Gastroesophageal sphincter (tissue), 4 donors: Measurements from ENCODE around the gene MRPS23. TPM values are rescaled to one million over a fixed set of nuclear protein-coding genes. Genes with fewer than 3 reads are reported as not detected.

Experiments used
- ATAC-seq: fragments of 150-250 bp; one replicate; pipeline ENCODE4 v1.9.1; 2016; ENCODE audit warnings: mild to moderate bottlenecking, moderate library complexity
- H3K27ac ChIP-seq, 4 donors: fragments of 200-600 bp; sonication (generic) in 3 of 4; 1 replicate in 3 of 4; 2 replicates in 1 of 4; pipeline ENCODE4 v1.5.1; 2016 to 2019
- H3K27me3 ChIP-seq: fragments of 200-600 bp; sonication (generic); one replicate; pipeline ENCODE4 v1.5.1; 2019
- H3K36me3 ChIP-seq, 2 donors: fragments of 200-600 bp; sonication (generic); one replicate each; pipeline ENCODE4 v1.5.1; 2019; ENCODE audit warnings: control low read depth in 1 of 2
- H3K4me1 ChIP-seq, 3 donors: fragments of 200-600 bp; sonication (generic); 1 replicate in 2 of 3; 2 replicates in 1 of 3; pipeline ENCODE4 v1.5.1; 2016 to 2019; ENCODE audit warnings: control low read depth in 2 of 3
- H3K4me3 ChIP-seq, 2 donors: fragments of 200-600 bp; sonication (generic); one replicate each; pipeline ENCODE4 v1.5.1; 2019; ENCODE audit warnings: mild to moderate bottlenecking in 1 of 2, moderate library complexity in 1 of 2
- H3K9me3 ChIP-seq, 3 donors: fragments of 200-600 bp; sonication (generic); one replicate each; pipeline ENCODE4 v1.5.1; 2017 to 2019; ENCODE audit warnings: control low read depth in 2 of 3
- CTCF ChIP-seq, 4 experiments: fragments of 200-600 bp in 2 of 4; fragments of 450-650 bp in 2 of 4; sonication (generic) in 1 of 4; IDR thresholded peaks; one replicate each; pipeline ENCODE4 v1.5.1; 2017 to 2019; ENCODE audit warnings: antibody characterized with exemption in 4 of 4, mild to moderate bottlenecking in 2 of 4, moderate library complexity in 2 of 4
- EP300 ChIP-seq: sonication (generic); formaldehyde crosslinking; IDR thresholded peaks from one replicate; pipeline ENCODE4 v1.6.1; 2017; ENCODE audit warnings: antibody characterized with exemption, mild to moderate bottlenecking
- POLR2A ChIP-seq, 2 donors: fragments of 450-650 bp; IDR thresholded peaks; one replicate each; pipeline ENCODE4 v1.6.1; 2017; ENCODE audit warnings: antibody characterized with exemption in 2 of 2, mild to moderate bottlenecking in 2 of 2, moderate library complexity in 1 of 2
- POLR2AphosphoS5 ChIP-seq: sonication (generic); formaldehyde crosslinking; IDR thresholded peaks from one replicate; pipeline ENCODE4 v1.6.1; 2017; ENCODE audit warnings: antibody characterized with exemption
- WGBS, 2 donors: methylation state at CpG; one replicate each; pipeline ENCODE4 v1.1.5; 2018; ENCODE audit warnings: low coverage in 1 of 2; 5-methylcytosine and 5-hydroxymethylcytosine counted together
- total RNA-seq, 4 donors: library from RNA; depleted of rRNA; stranded (reverse); fragments of >200 nt; gene quantifications; one replicate each; pipeline ENCODE4 v1.1.0, GENCODE V29; 2016

Gene MRPS23
- total RNA-seq, 4 donors from 2014 or later = 23.0 to 24.8 (median 24.5) TPM

- ATAC-seq = peak; percentile 62
- 32 to 66% methylated on average over 3 to 4 of the region's 11 CpGs for WGBS, 2 donors
- Histone ChIP-seq H3K4me3 (no peak overlapping the region), H3K4me1 (peaks cover 14 to 83% (median 66%) of the 10 kb centered on the region in 3 donors), H3K36me3 (peaks cover 0 to 7% of the 10 kb centered on the region in 2 donors), H3K27ac (peak overlapping the region; percentile 91 to 100 (median 96)), H3K9me3 (no peaks in the 10 kb centered on the region), H3K27me3 (no peaks in the 10 kb centered on the region)
- TF ChIP-seq CTCF (IDR thresholded peaks at IDR 0.05) (peak in 1 of 4 experiments; percentile 38), POLR2AphosphoS5 (peak; percentile 94), POLR2A (IDR thresholded peaks at IDR 0.05) (no peak), EP300 (no peak)
These were observed 40.3 kb upstream of the MRPS23 start for GRCh38 chr17:57889892-57890856.

GRCh38 chr17:57889252-57889651 is 39.4 kb upstream of the MRPS23 start:
- H3K27me3 ChIP-seq = no peaks in the 10 kb centered on the region
- 60 to 100% methylated on average over 1 of the region's 2 CpGs for WGBS, 2 donors
- H3K4me1 ChIP-seq = peaks cover 14 to 73% (median 59%) of the 10 kb centered on the region in 3 donors
- TF ChIP-seq POLR2AphosphoS5 (no peak), CTCF (IDR thresholded peaks at IDR 0.05) (no peak), POLR2A (IDR thresholded peaks at IDR 0.05) (no peak)
- H3K27ac ChIP-seq = peak overlapping the region; percentile 91 to 100 (median 96)
- no peak for ATAC-seq
- peaks cover 0 to 16% of the 10 kb centered on the region in 2 donors for H3K36me3 ChIP-seq
- no peak overlapping the region for H3K4me3 ChIP-seq
- no peaks in the 10 kb centered on the region for H3K9me3 ChIP-seq

GRCh38 chr17:57888311-57889216 is 38.7 kb upstream of the MRPS23 start:
- no peak for TF ChIP-seq EP300
- TF ChIP-seq POLR2A (IDR thresholded peaks at IDR 0.05) = no peak
- no peak for TF ChIP-seq POLR2AphosphoS5
- no peak for TF ChIP-seq CTCF (IDR thresholded peaks at IDR 0.05)
- H3K4me3 ChIP-seq = no peak overlapping the region
- H3K36me3 ChIP-seq = peaks cover 0 to 21% of the 10 kb centered on the region in 2 donors
- peak overlapping the region; percentile 91 to 100 (median 96) for H3K27ac ChIP-seq
- H3K27me3 ChIP-seq = no peaks in the 10 kb centered on the region
- ATAC-seq = no peak
- peaks cover 12 to 66% (median 52%) of the 10 kb centered on the region in 3 donors for H3K4me1 ChIP-seq
- 78 to 85% methylated on average over 4 to 6 of the region's 12 CpGs for WGBS, 2 donors
- H3K9me3 ChIP-seq = no peaks in the 10 kb centered on the region

GRCh38 chr17:57887161-57887560 is 37.3 kb upstream of the MRPS23 start:
- H3K4me3 ChIP-seq = no peak overlapping the region
- H3K27me3 ChIP-seq = no peaks in the 10 kb centered on the region
- H3K36me3 ChIP-seq = peaks cover 0 to 33% of the 10 kb centered on the region in 2 donors
- peak overlapping the region in 3 of 4 donors; percentile 13 to 91 (median 49) for H3K27ac ChIP-seq
- no peak for ATAC-seq
- peaks cover 9 to 59% (median 41%) of the 10 kb centered on the region in 3 donors for H3K4me1 ChIP-seq
- no peaks in the 10 kb centered on the region for H3K9me3 ChIP-seq
- WGBS, 2 donors = 70 to 100% methylated on average over 1 to 2 of the region's 4 CpGs
- TF ChIP-seq EP300 = no peak
- no peak for TF ChIP-seq POLR2AphosphoS5
- no peak for TF ChIP-seq POLR2A (IDR thresholded peaks at IDR 0.05)
- no peak for TF ChIP-seq CTCF (IDR thresholded peaks at IDR 0.05)
